SU-DHL-6 (cell line): ENCODE measurements around the gene NSUN4.

Source experiments
- H2AFZ ChIP-seq: fragments of 200-600 bp; sonication (generic); 2 replicates; pipeline ENCODE4 v1.6.1; 2014; ENCODE audit warnings: low read depth, mild to moderate bottlenecking, moderate library complexity, mixed read lengths, antibody characterized with exemption, low read length; ENCODE audit not compliant: severe bottlenecking
- H3F3A ChIP-seq: fragments of 200-600 bp; shearing (Covaris generic); 2 replicates; pipeline ENCODE4 v1.6.0; 2016; ENCODE audit warnings: antibody characterized with exemption, mild to moderate bottlenecking; ENCODE audit not compliant: insufficient read depth
- H3K27ac ChIP-seq: fragments of 200-600 bp; sonication (generic); 2 replicates; pipeline ENCODE4 v1.5.1; 2016; ENCODE audit warnings: low read depth, mild to moderate bottlenecking, low read length, moderate library complexity, mixed read lengths
- H3K27me3 ChIP-seq: fragments of 200-600 bp; sonication (generic), shearing (Covaris generic); 2 replicates; pipeline ENCODE4 v1.6.0; 2014; ENCODE audit warnings: mild to moderate bottlenecking, low read length
- H3K36me3 ChIP-seq: fragments of 200-600 bp; sonication (generic); 2 replicates; pipeline ENCODE4 v1.6.1; 2014; ENCODE audit warnings: mild to moderate bottlenecking, low read length, mixed read lengths
- H3K4me2 ChIP-seq: fragments of 300-600, 200-600 bp; shearing (Covaris generic), sonication (generic); 2 replicates; pipeline ENCODE4 v1.6.0; 2014; ENCODE audit warnings: low read length, low read depth, mild to moderate bottlenecking; ENCODE audit not compliant: poor library complexity, severe bottlenecking
- H3K4me3 ChIP-seq: fragments of 200-600 bp; sonication (generic); 2 replicates; pipeline ENCODE4 v1.5.1; 2014; ENCODE audit warnings: antibody characterized with exemption, low read length, mild to moderate bottlenecking, mixed read lengths; ENCODE audit not compliant: insufficient read depth, poor library complexity, severe bottlenecking
- H3K79me2 ChIP-seq: fragments of 200-600 bp; sonication (generic); 2 replicates; pipeline ENCODE4 v1.6.1; 2014; ENCODE audit warnings: mild to moderate bottlenecking, low read length, moderate library complexity; ENCODE audit not compliant: insufficient read depth
- H3K9ac ChIP-seq: fragments of 200-600 bp; sonication (generic); 2 replicates; pipeline ENCODE4 v1.7.0; 2014; ENCODE audit warnings: mild to moderate bottlenecking, low read length
- H3K9me2 ChIP-seq: fragments of 200-600 bp; sonication (generic); replicated peaks from 2 replicates; pipeline ENCODE4 v1.6.1; 2014; ENCODE audit warnings: low read length; ENCODE audit not compliant: insufficient read depth
- H3K9me3 ChIP-seq: fragments of 200-600 bp; sonication (generic); 2 replicates; pipeline ENCODE4 v1.6.1; 2014; ENCODE audit warnings: low read length, mixed read lengths; ENCODE audit not compliant: insufficient read depth
- H4K20me1 ChIP-seq: fragments of 200-600 bp; sonication (generic); 2 replicates; pipeline ENCODE4 v1.6.1; 2014; ENCODE audit warnings: low read depth, mild to moderate bottlenecking, antibody characterized with exemption, low read length, moderate library complexity, mixed read lengths
- EZH2phosphoT487 ChIP-seq: fragments of 200-600 bp; sonication (generic), shearing (Covaris generic); conservative IDR thresholded peaks from 2 replicates; pipeline ENCODE4 v1.6.1; 2018; ENCODE audit warnings: mild to moderate bottlenecking, antibody characterized with exemption, low read length, moderate library complexity, mixed read lengths
- TF ChIP-seq, protein P1 (sequence below): fragments of 200-600 bp; sonication (generic); IDR thresholded peaks from one replicate; pipeline ENCODE4 v1.5.1; 2017; ENCODE audit warnings: antibody characterized with exemption, mild to moderate bottlenecking, low read length, moderate library complexity; ENCODE audit not compliant: insufficient read depth, poor library complexity, severe bottlenecking

Gene NSUN4

DNA sequence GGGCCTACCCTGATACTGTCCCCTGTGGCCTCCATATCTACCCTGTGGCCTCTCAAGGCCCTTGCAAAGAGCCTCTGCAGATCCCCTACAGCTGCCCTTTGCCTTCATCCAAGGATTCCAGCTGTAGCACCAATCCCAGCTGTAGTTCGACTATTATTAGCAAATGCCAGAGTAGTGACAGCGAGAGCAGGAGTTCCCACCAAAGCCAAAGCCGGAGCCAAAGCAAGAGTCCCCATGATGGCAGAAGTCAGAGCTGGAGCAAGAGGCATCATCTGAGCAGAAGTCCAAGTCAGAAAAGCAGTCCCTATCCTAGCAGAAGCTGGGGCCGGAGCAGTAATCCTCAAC is 2.7 kb downstream of the NSUN4 start:
- Histone ChIP-seq H4K20me1 (no peaks in the 10 kb centered on the region), H3K27ac (no peak overlapping the region), H2AFZ (no peak overlapping the region), H3K9ac (no peak overlapping the region), H3K4me2 (no peak overlapping the region), H3K9me3 (no peaks in the 10 kb centered on the region), H3K36me3 (no peaks in the 10 kb centered on the region), H3K4me3 (no peak overlapping the region), H3K27me3 (no peaks in the 10 kb centered on the region), H3F3A (peaks cover 16% of the 10 kb centered on the region; the same call in 1 of the 2 replicates), H3K9me2 (no peaks in the 10 kb centered on the region), H3K79me2 (peaks cover 34% of the 10 kb centered on the region)
- no peak for TF ChIP-seq EZH2phosphoT487
- TF ChIP-seq, protein P1, sequence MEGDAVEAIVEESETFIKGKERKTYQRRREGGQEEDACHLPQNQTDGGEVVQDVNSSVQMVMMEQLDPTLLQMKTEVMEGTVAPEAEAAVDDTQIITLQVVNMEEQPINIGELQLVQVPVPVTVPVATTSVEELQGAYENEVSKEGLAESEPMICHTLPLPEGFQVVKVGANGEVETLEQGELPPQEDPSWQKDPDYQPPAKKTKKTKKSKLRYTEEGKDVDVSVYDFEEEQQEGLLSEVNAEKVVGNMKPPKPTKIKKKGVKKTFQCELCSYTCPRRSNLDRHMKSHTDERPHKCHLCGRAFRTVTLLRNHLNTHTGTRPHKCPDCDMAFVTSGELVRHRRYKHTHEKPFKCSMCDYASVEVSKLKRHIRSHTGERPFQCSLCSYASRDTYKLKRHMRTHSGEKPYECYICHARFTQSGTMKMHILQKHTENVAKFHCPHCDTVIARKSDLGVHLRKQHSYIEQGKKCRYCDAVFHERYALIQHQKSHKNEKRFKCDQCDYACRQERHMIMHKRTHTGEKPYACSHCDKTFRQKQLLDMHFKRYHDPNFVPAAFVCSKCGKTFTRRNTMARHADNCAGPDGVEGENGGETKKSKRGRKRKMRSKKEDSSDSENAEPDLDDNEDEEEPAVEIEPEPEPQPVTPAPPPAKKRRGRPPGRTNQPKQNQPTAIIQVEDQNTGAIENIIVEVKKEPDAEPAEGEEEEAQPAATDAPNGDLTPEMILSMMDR, result no peak

DNA sequence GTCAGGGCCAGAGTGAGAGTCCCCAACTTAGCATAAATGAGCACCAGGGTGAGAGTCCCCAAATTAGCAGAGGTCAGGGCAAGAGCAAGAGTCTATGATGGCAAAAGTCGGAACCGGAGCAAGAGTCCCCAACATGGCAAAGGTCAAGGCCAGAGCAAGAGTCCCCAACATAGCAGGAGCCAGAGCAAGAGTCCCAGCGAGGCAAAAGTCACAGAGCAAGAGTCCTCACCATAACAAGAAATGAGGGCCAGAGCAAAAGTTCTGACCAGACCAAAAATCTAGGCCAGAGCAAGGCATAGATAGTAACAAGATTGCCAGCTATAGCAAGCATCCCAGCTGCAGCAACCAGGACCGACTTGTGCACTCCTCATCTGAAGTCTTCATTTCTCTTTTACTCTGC is 3.1 kb downstream of the NSUN4 start:
- H3K9me3 ChIP-seq, result no peaks in the 10 kb centered on the region
- no peak overlapping the region for H3K27ac ChIP-seq
- H3K9ac ChIP-seq, result no peak overlapping the region
- H4K20me1 ChIP-seq, result no peaks in the 10 kb centered on the region
- peaks cover 14% of the 10 kb centered on the region; the same call in 1 of the 2 replicates for H3F3A ChIP-seq
- H3K36me3 ChIP-seq, result no peaks in the 10 kb centered on the region
- H3K4me2 ChIP-seq, result no peak overlapping the region
- H3K9me2 ChIP-seq, result no peaks in the 10 kb centered on the region
- TF ChIP-seq, protein P1, result no peak
- TF ChIP-seq EZH2phosphoT487, result no peak
- no peaks in the 10 kb centered on the region for H3K27me3 ChIP-seq
- H3K4me3 ChIP-seq, result no peak overlapping the region
- peaks cover 34% of the 10 kb centered on the region for H3K79me2 ChIP-seq
- H2AFZ ChIP-seq, result no peak overlapping the region

DNA sequence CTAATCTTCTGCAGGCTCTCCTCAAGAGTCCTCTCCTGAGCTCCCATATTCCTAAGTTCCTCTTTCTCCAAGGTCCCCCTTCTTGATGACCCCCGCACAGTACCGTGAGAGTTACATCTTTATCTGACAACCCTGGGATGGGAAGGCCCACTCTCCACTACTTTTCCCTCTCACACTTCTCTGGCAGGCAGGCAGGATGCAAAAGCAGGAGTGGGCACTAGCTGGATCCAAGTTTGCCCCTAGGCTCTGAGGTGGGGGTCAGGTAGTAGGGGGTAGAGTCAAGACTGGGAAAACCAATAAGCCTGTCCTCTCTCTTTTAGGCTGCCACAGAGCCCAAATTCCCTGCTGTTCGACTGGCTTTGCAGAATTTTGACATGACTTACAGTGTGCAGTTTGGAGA is 3.9 kb downstream of the NSUN4 start:
- Histone ChIP-seq H3K9me2 (no peaks in the 10 kb centered on the region), H3K4me2 (no peak overlapping the region), H3K9me3 (no peaks in the 10 kb centered on the region)

More for the DNA sequence above, 3.9 kb downstream of the NSUN4 start:
- H2AFZ ChIP-seq, result no peak overlapping the region
- TF ChIP-seq EZH2phosphoT487, result no peak
- TF ChIP-seq, protein P1, result no peak
- peaks cover 9% of the 10 kb centered on the region; the same call in 1 of the 2 replicates for H3F3A ChIP-seq
- peaks cover 2% of the 10 kb centered on the region; the same call in 1 of the 2 replicates for H3K36me3 ChIP-seq
- peaks cover 35% of the 10 kb centered on the region for H3K79me2 ChIP-seq
- H3K4me3 ChIP-seq, result no peak overlapping the region
- H3K27ac ChIP-seq, result no peak overlapping the region
- no peak overlapping the region for H3K9ac ChIP-seq
- no peaks in the 10 kb centered on the region for H3K27me3 ChIP-seq
- no peaks in the 10 kb centered on the region for H4K20me1 ChIP-seq
